ENCODE data around the gene FCHSD1. TPM values are rescaled to one million over a fixed set of nuclear protein-coding genes. Genes with fewer than 3 reads are reported as not detected.

The FCHSD1 gene
- 9.9 TPM for polyA plus RNA-seq

DNA sequence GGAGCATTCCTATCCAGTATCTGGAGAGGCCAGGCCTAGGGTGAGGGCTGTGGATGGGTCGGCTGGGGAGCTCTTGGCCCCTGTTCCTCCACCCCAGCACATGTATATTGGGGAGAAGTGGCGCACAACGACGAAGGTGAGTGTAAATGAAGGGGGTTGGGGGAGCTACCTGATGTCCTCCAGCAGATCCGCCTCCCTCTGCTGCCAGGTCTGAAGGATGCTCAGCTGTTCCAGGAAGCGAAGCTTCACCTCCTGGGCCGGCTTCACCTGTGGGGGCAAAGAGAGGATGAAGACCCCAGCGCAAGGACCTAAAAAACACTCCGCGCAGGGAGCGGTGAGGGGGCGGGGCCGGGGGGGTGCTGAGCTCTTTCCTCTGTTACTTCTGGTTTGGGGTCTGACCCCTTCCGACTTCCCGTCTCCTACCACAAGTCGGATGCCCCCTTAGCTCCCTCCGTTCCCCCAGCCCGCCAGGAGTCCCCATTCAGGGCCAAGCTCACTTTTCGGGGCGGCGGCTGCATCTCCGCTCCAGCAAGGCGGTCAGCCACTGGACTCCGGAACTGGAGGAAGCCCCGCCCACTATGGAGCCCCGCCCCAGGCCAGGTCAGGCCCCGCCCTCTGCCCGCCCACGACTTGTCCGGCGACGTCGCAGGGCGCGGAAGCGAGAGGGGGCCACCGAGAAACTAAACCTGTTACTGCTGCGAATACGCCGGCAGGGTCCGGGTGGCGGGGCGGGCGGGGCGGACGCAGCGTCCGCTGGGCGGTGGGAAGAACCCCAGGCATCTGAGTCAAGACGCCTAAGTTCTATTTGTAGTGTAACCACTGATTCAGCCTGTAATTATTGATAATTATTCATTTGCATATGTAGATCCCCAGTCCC is at the start of gene FCHSD1:
Gene FCHSD1 (minus strand): TSS at position 568 of the 877 bp plus-strand sequence. CDS start 50 bp downstream, at position 518.
- Mint-ChIP-seq H3K9me3 (no peaks in the 10 kb centered on the region), H3K4me1 (peaks cover 14 to 18% (median 18%) of the 10 kb centered on the region in 3 donors), H3K36me3 (no peaks in the 10 kb centered on the region), H3K27me3 (peaks cover 2% of the 10 kb centered on the region), H3K4me3 (peak within 1 kb of the TSS; percentile 90 to 99 (median 96)), H3K27ac (peak within 1 kb of the TSS; percentile 82 to 95 (median 94))

DNA sequence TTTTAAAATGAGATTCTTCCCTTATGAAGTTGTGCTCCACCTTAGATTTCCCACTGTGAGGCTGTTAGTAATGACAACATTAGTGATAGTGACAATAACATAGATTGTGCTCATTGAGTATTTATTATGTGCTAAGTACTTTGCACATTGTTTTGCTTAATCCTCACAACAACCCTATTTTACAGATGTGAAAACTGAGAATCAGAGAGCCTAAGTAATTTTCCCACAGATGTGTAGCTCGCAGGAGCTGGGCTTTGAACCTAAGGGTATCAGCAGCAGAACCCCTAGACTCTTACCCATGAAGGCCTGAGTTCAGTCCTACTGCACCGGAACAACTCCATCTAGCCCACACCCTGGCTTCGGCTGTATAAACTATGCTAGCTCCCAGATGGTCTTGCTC is 46.4 kb upstream of the FCHSD1 start:
- no peaks in the 10 kb centered on the region for H3K36me3 Mint-ChIP-seq
- no peak overlapping the region for H3K4me3 Mint-ChIP-seq
- peaks cover 47% of the 10 kb centered on the region for H3K27me3 Mint-ChIP-seq
- peaks cover 6 to 11% (median 9%) of the 10 kb centered on the region in 3 donors for H3K4me1 Mint-ChIP-seq
- no peak overlapping the region for H3K27ac Mint-ChIP-seq
- no peaks in the 10 kb centered on the region for H3K9me3 Mint-ChIP-seq

DNA sequence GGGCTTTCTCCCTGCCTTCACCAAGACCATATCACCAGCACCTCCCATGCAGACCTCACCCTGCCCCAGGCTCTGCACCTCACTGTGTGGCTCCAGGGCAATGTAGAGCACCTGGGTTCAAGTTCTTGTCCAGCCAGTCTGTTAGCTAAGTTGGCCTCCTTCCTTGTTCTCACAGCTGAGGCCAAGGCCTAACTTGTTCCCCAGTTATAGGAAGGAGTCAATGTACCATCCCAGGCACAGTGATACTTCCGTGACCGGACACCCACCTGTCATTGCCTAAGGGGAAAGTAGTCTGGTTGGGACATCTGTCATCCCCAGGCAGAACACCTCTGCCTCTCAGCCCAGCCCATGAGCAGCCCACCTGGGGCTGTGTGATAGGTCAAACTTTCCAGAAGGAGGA is 45.2 kb upstream of the FCHSD1 start:
- peaks cover 42% of the 10 kb centered on the region for H3K27me3 Mint-ChIP-seq
- H3K9me3 Mint-ChIP-seq = no peaks in the 10 kb centered on the region
- peaks cover 0 to 12% (median 10%) of the 10 kb centered on the region in 3 donors for H3K4me1 Mint-ChIP-seq
- H3K36me3 Mint-ChIP-seq = no peaks in the 10 kb centered on the region
- no peak overlapping the region for H3K4me3 Mint-ChIP-seq
- no peak overlapping the region for H3K27ac Mint-ChIP-seq

DNA sequence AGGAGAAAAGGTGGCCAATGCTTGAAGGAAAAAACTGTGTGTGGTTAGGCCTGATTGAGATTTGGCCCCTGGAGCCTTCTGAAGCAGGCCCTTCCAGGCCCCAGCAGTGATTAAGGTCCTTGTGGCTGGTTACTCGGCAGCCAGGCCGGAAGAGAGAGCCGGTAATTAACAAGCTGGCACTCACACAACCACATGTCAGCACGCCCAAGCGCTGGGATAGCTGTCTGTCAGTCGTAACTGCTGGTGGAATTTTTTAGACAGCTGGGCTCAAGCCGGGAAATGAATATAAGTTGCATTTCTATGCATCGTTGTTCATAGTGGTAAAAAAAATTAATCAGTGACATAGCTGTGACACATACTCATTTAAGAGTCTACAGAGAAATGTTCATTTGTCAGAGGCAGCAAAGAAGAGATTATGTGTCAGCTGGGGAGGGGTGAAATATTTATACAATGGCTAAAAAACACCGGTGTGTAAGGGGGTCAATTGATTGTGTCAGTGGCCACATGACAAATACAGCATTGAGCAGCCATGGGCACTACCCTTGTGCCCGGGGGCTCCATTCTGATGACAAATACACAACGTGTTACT is 44.5 kb upstream of the FCHSD1 start:
- Mint-ChIP-seq H3K4me1 (peaks cover 0 to 10% (median 10%) of the 10 kb centered on the region in 3 donors), H3K4me3 (no peak overlapping the region), H3K27ac (peak overlapping the region in 1 of 3 donors; percentile 33), H3K36me3 (no peaks in the 10 kb centered on the region), H3K9me3 (no peaks in the 10 kb centered on the region), H3K27me3 (peaks cover 41% of the 10 kb centered on the region)

DNA sequence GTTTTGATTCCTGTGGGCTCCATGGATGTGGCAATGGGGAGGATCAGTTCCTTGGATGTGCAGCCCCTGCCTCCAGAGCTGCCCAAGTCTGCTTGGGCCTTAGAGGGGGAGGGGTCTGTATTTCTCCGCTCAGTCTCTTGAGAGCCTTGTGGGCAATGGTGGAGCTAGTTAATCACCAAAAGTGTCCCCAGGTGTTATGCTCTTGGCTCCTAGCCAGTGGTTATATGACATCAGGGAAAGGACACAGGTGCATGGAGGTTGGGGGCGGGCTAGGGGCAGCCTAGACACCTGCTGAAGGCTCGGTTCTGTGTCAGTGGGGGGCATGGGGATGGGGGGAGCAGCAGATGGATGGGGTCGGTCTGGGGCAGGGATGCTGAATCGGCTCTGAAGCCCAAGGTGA is 43.3 kb upstream of the FCHSD1 start:
- H3K27ac Mint-ChIP-seq = no peak overlapping the region
- H3K4me1 Mint-ChIP-seq = peaks cover 0 to 10% (median 6%) of the 10 kb centered on the region in 3 donors
- peaks cover 34% of the 10 kb centered on the region for H3K27me3 Mint-ChIP-seq
- no peaks in the 10 kb centered on the region for H3K36me3 Mint-ChIP-seq
- H3K9me3 Mint-ChIP-seq = no peaks in the 10 kb centered on the region
- no peak overlapping the region for H3K4me3 Mint-ChIP-seq

DNA sequence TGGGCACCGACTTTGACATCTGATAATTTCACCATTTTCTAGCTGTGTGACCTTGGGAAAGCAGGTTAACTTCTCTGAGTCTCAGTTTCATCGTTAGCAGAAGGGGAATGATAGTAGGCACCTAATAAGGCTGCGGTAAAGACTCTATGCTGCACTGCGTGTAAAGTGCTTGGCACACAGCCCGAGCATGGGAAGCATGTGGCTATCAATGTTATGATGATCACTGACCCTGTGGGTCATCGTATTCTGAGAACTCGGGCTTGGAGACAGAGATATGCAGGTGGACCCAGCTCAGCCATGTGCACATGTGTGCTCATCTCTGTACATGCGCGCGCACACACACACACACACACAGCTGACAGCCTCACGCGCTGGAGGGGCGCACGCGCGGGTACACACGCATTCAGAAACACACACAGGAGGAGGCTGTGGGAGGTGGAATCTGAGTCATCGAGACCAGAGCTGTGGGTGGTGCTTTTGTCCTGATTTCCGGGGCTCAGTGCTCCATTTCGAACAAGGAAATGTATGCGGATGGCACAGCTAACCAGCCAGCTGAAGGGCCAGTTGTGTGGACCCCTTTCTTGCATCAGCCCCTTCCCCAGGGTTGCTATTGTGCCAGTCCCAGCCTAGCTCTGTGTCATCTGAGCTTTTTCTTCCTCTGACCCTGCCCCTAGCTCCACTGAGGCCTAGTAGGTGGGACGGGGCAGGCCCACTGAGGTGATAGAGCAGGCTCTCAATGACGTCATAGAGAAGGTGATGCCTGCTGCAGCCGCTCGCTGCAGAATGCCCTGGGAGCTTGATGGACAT is 41.9 kb upstream of the FCHSD1 start:
- peak overlapping the region in 1 of 4 donors; percentile 86 for H3K4me3 Mint-ChIP-seq

DNA sequence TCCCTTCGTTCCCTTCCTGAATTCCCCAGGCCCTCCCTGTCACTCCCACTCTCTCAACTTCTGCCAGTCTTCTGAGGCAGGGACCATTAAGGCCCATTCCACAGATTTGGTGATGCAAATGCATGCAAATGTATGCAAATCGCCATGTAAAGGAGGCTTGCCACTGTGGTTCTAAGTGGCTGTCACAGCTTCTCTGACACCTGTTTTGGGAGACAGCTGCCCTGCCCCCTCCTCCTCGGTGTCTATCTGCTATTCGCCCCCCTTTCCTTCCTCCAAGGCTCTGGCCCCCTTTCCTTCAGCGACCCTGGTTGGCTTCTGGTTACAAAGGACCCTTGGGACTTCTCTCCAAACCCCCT is 41.3 kb upstream of the FCHSD1 start:
- H3K9me3 Mint-ChIP-seq = no peaks in the 10 kb centered on the region
- peak overlapping the region in 2 of 3 donors; percentile 59 to 76 for H3K27ac Mint-ChIP-seq
- H3K4me3 Mint-ChIP-seq = peak overlapping the region in 3 of 4 donors; percentile 41 to 86 (median 69)
- H3K27me3 Mint-ChIP-seq = peaks cover 27% of the 10 kb centered on the region
- peaks cover 0 to 10% (median 6%) of the 10 kb centered on the region in 3 donors for H3K4me1 Mint-ChIP-seq
- H3K36me3 Mint-ChIP-seq = no peaks in the 10 kb centered on the region

More for the DNA sequence above, 41.9 kb upstream of the FCHSD1 start:
- H3K27me3 Mint-ChIP-seq = peaks cover 30% of the 10 kb centered on the region
- H3K4me1 Mint-ChIP-seq = peaks cover 0 to 10% (median 6%) of the 10 kb centered on the region in 3 donors
- H3K9me3 Mint-ChIP-seq = no peaks in the 10 kb centered on the region
- peak overlapping the region in 1 of 3 donors; percentile 76 for H3K27ac Mint-ChIP-seq
- H3K36me3 Mint-ChIP-seq = no peaks in the 10 kb centered on the region

DNA sequence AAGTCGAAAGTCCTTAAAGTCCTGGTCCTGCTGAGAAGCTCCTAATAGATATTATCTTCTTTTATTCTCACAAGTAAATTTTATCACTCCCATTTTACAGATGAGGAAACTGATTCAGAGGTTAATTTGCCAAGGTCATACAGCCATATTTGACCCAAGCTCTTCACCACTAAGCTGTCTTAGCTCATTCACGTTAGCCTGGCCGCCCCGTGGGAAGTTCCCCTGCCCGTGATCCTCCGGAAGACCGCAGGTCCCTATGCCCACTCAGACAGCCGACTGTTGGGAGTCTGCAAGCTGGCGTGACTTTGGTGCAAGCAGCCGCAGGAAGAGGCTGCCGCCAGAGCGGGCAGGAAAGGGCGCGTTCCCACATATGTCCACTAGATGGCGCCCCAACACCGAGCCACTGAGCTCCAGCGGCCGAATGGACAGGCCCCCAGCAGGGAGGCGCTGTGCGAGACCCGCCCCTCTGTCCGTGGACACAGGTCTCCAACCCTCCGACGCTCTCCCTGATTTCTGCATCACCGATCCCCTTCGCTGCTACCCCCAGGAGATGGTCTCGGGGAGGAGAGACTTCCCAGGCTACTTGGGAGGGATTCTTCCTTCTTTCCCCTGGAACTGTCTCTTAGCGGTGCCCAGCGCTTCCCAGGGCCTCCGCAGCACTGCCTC is 40.8 kb upstream of the FCHSD1 start:
- no peaks in the 10 kb centered on the region for H3K36me3 Mint-ChIP-seq
- no peaks in the 10 kb centered on the region for H3K9me3 Mint-ChIP-seq
- H3K4me1 Mint-ChIP-seq = peaks cover 0 to 10% (median 6%) of the 10 kb centered on the region in 3 donors
- H3K27ac Mint-ChIP-seq = peak overlapping the region in 1 of 3 donors; percentile 59
- peaks cover 27% of the 10 kb centered on the region for H3K27me3 Mint-ChIP-seq
- peak overlapping the region; percentile 5 to 86 (median 55) for H3K4me3 Mint-ChIP-seq

DNA sequence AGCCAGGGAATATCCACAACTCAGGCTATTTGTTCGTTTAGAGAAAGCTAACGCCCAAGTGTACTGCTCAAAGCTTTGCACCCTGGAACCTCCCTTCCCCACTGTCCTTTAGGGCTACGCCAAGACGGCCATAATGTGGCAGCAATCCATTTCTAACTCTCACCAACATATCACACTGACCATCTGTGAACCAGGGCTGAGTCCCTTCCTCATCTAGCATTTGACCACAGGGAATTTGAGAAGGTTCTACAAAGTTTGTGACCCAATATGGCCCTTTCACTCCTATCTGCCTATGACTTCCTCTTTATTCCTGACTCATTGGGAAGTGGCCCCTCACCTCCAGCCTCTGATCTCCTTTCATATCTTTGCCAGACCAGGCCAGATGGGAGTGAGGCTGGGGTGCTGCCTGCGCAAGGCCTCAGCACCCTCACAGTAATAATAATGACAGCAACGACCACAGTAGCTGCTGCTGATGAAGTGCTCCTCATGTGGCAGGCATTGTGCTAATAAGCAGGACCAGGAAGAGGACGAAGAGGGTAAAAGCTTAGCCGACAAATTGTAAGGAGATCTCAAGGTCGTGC is 40.2 kb upstream of the FCHSD1 start:
- Mint-ChIP-seq H3K9me3 (no peaks in the 10 kb centered on the region), H3K27ac (no peak overlapping the region), H3K36me3 (peaks cover 3% of the 10 kb centered on the region), H3K4me1 (peaks cover 0 to 10% (median 6%) of the 10 kb centered on the region in 3 donors), H3K27me3 (peaks cover 21% of the 10 kb centered on the region), H3K4me3 (no peak overlapping the region)

DNA sequence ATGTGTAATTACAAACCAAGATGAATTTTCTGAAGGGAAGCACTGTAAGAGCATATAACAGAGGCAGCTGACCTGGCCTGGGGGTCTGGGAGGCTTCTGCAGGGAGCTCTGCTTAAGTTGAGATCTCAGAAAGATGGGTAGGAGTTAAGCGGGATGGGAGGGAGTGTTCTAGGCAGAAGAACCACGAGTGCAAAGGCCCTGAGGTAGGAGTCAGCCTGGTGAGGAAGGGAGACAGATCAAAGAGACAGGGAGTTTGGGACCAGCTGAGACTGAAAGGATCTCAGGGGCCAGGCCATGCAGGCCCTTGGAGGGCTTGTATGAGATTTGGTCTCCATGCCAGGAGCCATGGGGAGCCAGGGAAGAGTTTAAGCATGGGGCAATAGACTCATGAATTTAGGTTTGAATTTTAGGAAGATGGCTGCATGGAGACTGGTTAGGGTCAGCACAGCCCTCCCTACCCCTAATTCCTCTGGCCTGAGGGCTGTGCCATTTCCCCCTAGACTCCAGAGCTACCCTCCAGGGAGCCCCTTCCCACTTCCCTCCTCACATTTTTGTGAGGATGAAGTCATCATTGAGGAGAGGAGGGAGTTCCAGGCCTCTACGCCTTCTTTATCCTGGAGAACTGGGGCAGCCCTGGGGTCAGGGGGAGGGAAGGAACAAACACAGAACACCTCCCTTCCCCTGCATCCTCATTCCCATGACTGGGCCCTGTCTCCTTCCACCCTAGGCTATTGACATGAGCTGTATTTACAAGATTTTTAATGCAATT is 35.6 kb upstream of the FCHSD1 start:
- H3K4me3 Mint-ChIP-seq = no peak overlapping the region
- H3K36me3 Mint-ChIP-seq = peaks cover 4% of the 10 kb centered on the region
- H3K27me3 Mint-ChIP-seq = peaks cover 13% of the 10 kb centered on the region
- H3K4me1 Mint-ChIP-seq = peaks cover 10 to 11% (median 10%) of the 10 kb centered on the region in 3 donors
- no peaks in the 10 kb centered on the region for H3K9me3 Mint-ChIP-seq
- H3K27ac Mint-ChIP-seq = no peak overlapping the region

DNA sequence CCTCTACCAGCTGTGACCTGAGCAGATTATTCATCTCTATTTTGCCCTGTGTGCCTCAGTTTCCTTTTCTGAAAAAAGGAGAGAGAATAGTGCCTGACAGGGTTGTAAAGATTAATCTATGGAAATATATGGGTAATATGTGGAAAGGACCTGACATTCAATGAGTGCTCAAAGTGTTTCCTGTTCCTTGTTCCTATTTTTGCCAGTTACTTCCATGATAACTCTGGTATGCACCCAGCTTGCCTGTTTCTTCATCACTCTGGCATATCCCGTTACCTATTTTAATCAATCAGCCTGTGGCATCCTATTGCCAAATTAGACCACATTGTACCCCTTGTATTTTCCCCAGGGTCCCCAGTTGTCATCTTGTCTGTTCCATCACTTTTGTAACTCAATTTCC is 34.4 kb upstream of the FCHSD1 start:
- Mint-ChIP-seq H3K36me3 (peaks cover 4% of the 10 kb centered on the region), H3K4me1 (peaks cover 10 to 14% (median 10%) of the 10 kb centered on the region in 3 donors), H3K4me3 (no peak overlapping the region), H3K27me3 (peaks cover 6% of the 10 kb centered on the region), H3K27ac (no peak overlapping the region), H3K9me3 (no peaks in the 10 kb centered on the region)

DNA sequence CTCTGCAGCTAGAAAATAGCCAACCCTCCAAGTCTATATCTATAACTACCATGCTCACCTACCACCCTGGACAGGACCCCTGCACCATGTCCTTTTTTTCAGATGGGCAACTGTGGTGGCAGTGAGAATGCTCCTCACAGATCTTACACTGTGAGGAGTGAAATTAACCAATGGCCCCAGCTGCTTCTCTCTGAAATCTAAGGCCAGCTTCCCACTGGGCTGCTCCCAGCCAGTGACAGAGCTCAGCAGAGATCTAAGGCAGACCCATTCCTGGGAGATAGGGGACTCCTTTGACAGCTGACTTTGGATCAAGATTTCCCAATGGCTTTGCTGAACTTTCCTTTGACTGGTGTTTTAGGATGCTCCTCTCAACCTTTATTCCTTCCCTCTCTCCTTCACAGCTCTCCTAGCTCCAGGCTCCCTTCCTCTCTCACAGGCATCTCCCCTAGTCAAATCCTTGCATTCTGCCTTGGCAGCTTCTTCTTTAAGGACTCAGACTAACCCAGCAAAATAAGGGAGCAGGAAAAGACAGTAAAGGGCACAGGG is 32.5 kb upstream of the FCHSD1 start:
- peak overlapping the region in 1 of 4 donors; percentile 45 for H3K4me3 Mint-ChIP-seq

More for the DNA sequence above, 32.5 kb upstream of the FCHSD1 start:
- Mint-ChIP-seq H3K4me1 (peaks cover 10 to 14% (median 12%) of the 10 kb centered on the region in 3 donors), H3K27me3 (peaks cover 5% of the 10 kb centered on the region), H3K36me3 (peaks cover 4% of the 10 kb centered on the region), H3K27ac (no peak overlapping the region), H3K9me3 (no peaks in the 10 kb centered on the region)

Measured in IgD-negative memory B cell (primary cell).